ENCODE measurements around the gene PRDM2.

The PRDM2 gene

GRCh38 chr1:13851726-13852125 lies 151.7 kb downstream of the PRDM2 start:
- TF ChIP-seq, protein P1, sequence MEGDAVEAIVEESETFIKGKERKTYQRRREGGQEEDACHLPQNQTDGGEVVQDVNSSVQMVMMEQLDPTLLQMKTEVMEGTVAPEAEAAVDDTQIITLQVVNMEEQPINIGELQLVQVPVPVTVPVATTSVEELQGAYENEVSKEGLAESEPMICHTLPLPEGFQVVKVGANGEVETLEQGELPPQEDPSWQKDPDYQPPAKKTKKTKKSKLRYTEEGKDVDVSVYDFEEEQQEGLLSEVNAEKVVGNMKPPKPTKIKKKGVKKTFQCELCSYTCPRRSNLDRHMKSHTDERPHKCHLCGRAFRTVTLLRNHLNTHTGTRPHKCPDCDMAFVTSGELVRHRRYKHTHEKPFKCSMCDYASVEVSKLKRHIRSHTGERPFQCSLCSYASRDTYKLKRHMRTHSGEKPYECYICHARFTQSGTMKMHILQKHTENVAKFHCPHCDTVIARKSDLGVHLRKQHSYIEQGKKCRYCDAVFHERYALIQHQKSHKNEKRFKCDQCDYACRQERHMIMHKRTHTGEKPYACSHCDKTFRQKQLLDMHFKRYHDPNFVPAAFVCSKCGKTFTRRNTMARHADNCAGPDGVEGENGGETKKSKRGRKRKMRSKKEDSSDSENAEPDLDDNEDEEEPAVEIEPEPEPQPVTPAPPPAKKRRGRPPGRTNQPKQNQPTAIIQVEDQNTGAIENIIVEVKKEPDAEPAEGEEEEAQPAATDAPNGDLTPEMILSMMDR (IDR thresholded peaks at IDR 0.05; ENCODE audit: extremely low read depth, missing control alignments) = no peak
- DNase-seq (ENCODE audit: low spot score) = no peak

DNA sequence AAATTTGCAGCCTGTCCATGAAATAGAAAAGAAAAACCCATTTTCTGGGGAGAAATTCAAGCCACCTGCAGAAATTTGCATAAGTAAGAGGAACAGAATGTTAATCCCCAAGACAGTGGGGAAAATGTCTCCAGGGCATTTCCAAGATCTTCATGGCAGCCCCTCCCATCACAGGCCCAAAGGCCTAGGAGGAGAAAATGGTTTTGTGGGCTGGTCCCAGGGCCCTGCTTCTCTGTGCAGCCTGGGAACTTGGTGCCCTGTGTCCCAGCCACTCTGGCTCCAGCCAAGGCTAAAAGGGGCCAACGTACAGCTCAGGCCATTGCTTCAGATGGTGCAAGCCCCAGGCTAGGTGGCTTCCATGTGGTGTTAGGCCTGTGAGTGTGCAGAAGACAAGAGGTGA lies 155.6 kb downstream of the PRDM2 start:
- TF ChIP-seq, protein P1 (IDR thresholded peaks at IDR 0.05; ENCODE audit: extremely low read depth, missing control alignments) = no peak
- DNase-seq (ENCODE audit: low spot score) = no peak

DNA sequence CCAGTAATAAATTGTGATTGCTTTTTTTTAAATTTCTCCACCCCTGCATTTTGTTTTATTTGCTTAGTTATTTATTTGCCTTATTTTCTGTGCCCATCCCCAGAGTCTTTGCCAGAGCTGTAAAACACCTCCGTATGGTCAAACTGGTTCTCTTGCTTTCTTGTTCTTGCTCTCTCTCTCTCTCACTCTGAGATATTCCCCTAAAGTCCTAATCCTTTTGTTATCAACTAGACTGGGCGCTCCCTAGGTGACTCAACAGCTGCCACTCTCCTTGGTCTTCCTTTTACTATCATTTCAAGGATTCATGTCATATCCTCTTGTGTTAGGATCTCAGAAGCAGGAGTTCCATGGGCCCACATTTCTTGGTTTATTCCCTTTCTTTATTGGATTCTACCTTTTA lies 160.0 kb downstream of the PRDM2 start:
- TF ChIP-seq, protein P1 (IDR thresholded peaks at IDR 0.05; ENCODE audit: extremely low read depth, missing control alignments) = no peak
- no peak for DNase-seq (ENCODE audit: low spot score)

GRCh38 chr1:13864760-13865159 lies 164.8 kb downstream of the PRDM2 start:
- TF ChIP-seq, protein P1 (IDR thresholded peaks at IDR 0.05; ENCODE audit: extremely low read depth, missing control alignments) = no peak
- no peak for DNase-seq (ENCODE audit: low spot score)

GRCh38 chr1:13865851-13866250 lies 165.9 kb downstream of the PRDM2 start:
- DNase-seq (ENCODE audit: low spot score) = no peak
- TF ChIP-seq, protein P1 (IDR thresholded peaks at IDR 0.05; ENCODE audit: extremely low read depth, missing control alignments) = no peak

- TF ChIP-seq, protein P1 (IDR thresholded peaks at IDR 0.05; ENCODE audit: extremely low read depth, missing control alignments) = no peak
- no peak for DNase-seq (ENCODE audit: low spot score)
Observed at GRCh38 chr1:13867603-13868002, 167.6 kb downstream of the PRDM2 start.

DNA sequence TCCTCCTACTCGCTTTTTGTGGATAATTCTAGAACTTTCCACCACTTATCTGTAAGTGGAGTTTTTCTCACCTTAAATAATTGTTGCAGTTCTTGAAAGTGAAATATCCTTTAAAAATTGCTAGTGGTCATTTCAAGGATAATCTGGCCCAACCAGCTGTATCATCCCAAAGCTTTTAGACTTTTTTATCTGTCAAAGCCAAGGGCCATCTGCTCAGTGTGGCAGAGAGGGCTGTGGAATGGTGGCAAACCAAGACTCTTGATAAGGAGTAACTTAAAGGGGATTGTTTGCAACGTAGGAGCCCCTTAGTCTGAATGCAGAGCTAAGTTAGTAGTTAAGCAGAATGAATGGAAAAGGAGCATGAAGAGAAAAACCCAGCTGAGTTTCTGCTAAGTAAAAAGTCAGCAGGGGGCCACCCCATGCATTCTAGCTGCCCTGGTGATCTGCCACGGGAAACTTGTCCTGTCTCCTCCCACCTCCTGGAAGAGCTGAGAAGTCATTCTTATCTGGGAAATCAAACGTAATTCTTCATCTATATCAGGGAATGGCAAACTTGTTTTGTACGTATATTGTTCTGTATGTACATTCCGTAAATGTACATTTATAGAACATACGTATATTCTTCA lies 169.3 kb downstream of the PRDM2 start:
- DNase-seq (ENCODE audit: low spot score) = no peak
- TF ChIP-seq, protein P1 (IDR thresholded peaks at IDR 0.05; ENCODE audit: extremely low read depth, missing control alignments) = no peak
